Prostate gland (tissue), 2 donors: Measurements from ENCODE around the gene PFKFB3. TPM values are rescaled to one million over a fixed set of nuclear protein-coding genes. Genes with fewer than 3 reads are reported as not detected.

Experiments
- DNase-seq: peaks from one replicate; pipeline ENCODE4 v3.0.0-alpha.2; 2019; ENCODE audit warnings: low spot score
- H3K27ac ChIP-seq, 2 donors: fragments of 200-600 bp; sonication (generic); 2 replicates each; pipeline ENCODE4 v1.5.1; 2017 to 2019
- H3K27me3 ChIP-seq: fragments of 200-600 bp; sonication (generic); replicated peaks from 2 replicates; pipeline ENCODE4 v1.5.1; 2019; ENCODE audit not compliant: insufficient read depth
- H3K36me3 ChIP-seq, 2 donors: fragments of 200-600 bp; sonication (generic); 1 replicate in 1 of 2; 2 replicates in 1 of 2; pipeline versions ENCODE4 v1.5.1 to v1.8.1; 2017 to 2019
- H3K4me1 ChIP-seq: fragments of 200-600 bp; sonication (generic); replicated peaks from 2 replicates; pipeline ENCODE4 v1.5.1; 2019
- H3K4me3 ChIP-seq, 2 donors: fragments of 200-600 bp; sonication (generic); 2 replicates each; pipeline ENCODE4 v1.5.1; 2017 to 2019
- H3K9me3 ChIP-seq: fragments of 200-600 bp; sonication (generic); 2 replicates; pipeline ENCODE4 v1.5.1; 2017
- POLR2A ChIP-seq: fragments of 450-650 bp; IDR thresholded peaks from one replicate; pipeline ENCODE4 v1.6.1; 2016; ENCODE audit warnings: antibody characterized with exemption, mild to moderate bottlenecking
- POLR2AphosphoS5 ChIP-seq: sonication (generic); formaldehyde crosslinking; IDR thresholded peaks from one replicate; pipeline ENCODE4 v1.6.1; 2017; ENCODE audit warnings: antibody characterized with exemption
- WGBS: methylation state at CpG from one replicate; pipeline ENCODE4 v1.1.5; 2018; 5-methylcytosine and 5-hydroxymethylcytosine counted together
- intact Hi-C: fragments of 100-400 bp; cut with DNase I; formaldehyde crosslinking; loops from one replicate; pipeline ENCODE4 v1.14.2; 2022
- total RNA-seq, 2 donors: library from RNA; depleted of rRNA; stranded (reverse); fragments of >200 nt; gene quantifications; one replicate each; pipeline ENCODE4 v1.1.0, GENCODE V29; 2016
- TF ChIP-seq, protein P1 (sequence below), 4 experiments: fragments of 200-600 bp in 2 of 4; fragments of 450-650 bp in 2 of 4; sonication (generic) in 2 of 4; IDR thresholded peaks; 1 replicate in 3 of 4; 2 replicates in 1 of 4; pipeline ENCODE4 v1.5.1; 2016 to 2019; ENCODE audit warnings: antibody characterized with exemption in 4 of 4, mild to moderate bottlenecking in 2 of 4, moderate library complexity in 2 of 4

The PFKFB3 gene
- total RNA-seq, 2 donors from 2014 or later = 24.3 to 52.7 TPM

DNA sequence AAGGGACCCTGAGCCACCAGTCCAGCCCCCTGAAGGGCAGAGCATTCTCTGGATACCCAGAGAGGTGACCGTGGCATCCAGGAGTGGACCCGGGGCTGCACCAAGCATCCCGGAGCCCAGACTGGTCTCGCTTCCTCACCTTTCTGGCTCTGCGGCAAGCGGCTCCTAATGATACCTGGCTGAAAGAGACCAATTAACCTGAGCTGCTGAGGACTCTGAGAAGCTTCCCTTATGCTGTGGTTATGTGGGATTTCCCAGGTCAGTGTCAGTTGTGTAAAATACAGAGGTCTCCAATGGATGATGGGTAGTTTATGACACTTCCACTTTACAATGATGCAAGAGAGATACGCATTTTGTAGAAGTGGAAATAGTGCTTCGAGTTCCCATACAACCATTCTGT lies 51.5 kb downstream of the PFKFB3 start:
- WGBS = 91% methylated on average over 8 of the region's 8 CpGs
- H3K4me3 ChIP-seq = no peak overlapping the region
- TF ChIP-seq POLR2A = no peak
- no peak for TF ChIP-seq POLR2AphosphoS5
- TF ChIP-seq, protein P1, sequence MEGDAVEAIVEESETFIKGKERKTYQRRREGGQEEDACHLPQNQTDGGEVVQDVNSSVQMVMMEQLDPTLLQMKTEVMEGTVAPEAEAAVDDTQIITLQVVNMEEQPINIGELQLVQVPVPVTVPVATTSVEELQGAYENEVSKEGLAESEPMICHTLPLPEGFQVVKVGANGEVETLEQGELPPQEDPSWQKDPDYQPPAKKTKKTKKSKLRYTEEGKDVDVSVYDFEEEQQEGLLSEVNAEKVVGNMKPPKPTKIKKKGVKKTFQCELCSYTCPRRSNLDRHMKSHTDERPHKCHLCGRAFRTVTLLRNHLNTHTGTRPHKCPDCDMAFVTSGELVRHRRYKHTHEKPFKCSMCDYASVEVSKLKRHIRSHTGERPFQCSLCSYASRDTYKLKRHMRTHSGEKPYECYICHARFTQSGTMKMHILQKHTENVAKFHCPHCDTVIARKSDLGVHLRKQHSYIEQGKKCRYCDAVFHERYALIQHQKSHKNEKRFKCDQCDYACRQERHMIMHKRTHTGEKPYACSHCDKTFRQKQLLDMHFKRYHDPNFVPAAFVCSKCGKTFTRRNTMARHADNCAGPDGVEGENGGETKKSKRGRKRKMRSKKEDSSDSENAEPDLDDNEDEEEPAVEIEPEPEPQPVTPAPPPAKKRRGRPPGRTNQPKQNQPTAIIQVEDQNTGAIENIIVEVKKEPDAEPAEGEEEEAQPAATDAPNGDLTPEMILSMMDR (IDR thresholded peaks at IDR 0.05) = no peak
- H3K9me3 ChIP-seq = no peaks in the 10 kb centered on the region
- H3K27me3 ChIP-seq = no peaks in the 10 kb centered on the region
- no peaks in the 10 kb centered on the region for H3K36me3 ChIP-seq
- peaks cover 5% of the 10 kb centered on the region for H3K4me1 ChIP-seq
- DNase-seq = no peak
- intact Hi-C loops = no loop called here
- no peak overlapping the region for H3K27ac ChIP-seq

- H3K4me3 ChIP-seq = no peak overlapping the region
- no peaks in the 10 kb centered on the region for H3K36me3 ChIP-seq
- TF ChIP-seq, protein P1 (IDR thresholded peaks at IDR 0.05) = no peak
- TF ChIP-seq POLR2AphosphoS5 (peak; percentile 90), POLR2A (no peak)
- WGBS = 41% methylated on average over 19 of the region's 19 CpGs
- H3K9me3 ChIP-seq = no peaks in the 10 kb centered on the region
- intact Hi-C loops = no loop called here
- no peaks in the 10 kb centered on the region for H3K27me3 ChIP-seq
- H3K4me1 ChIP-seq = peaks cover 5% of the 10 kb centered on the region
- peak; percentile 81 for DNase-seq
- peak overlapping the region; percentile 73 to 75 for H3K27ac ChIP-seq
Measured at GRCh38 chr10:6255548-6256061, 52.9 kb downstream of the PFKFB3 start.

GRCh38 chr10:6256439-6256838 lies 53.7 kb downstream of the PFKFB3 start:
- intact Hi-C loops = no loop called here
- DNase-seq = no peak
- TF ChIP-seq POLR2A (no peak), POLR2AphosphoS5 (no peak)
- TF ChIP-seq, protein P1 (IDR thresholded peaks at IDR 0.05) = no peak
- 87% methylated on average over 8 of the region's 8 CpGs for WGBS
- peaks cover 5% of the 10 kb centered on the region for H3K4me1 ChIP-seq
- H3K36me3 ChIP-seq = no peaks in the 10 kb centered on the region
- no peaks in the 10 kb centered on the region for H3K9me3 ChIP-seq
- H3K27ac ChIP-seq = peak overlapping the region; percentile 73 to 75
- no peaks in the 10 kb centered on the region for H3K27me3 ChIP-seq
- no peak overlapping the region for H3K4me3 ChIP-seq

DNA sequence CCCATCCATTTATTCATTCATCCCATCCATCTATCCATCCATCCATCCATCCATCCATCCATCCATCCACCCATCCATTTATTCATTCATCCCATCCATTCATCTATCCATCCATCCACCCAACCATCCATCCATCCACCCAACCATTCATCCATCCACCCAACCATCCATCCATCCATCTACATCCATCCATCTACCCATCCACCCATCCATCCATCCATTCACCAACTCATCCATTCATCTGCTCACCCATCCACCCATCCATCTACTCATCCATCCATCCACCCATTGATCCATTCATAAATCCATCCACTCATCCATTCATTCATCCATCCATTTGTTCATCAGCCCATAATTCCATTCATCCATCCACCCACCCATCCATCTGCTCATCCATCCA lies 56.4 kb downstream of the PFKFB3 start:
- no peak for TF ChIP-seq POLR2AphosphoS5
- TF ChIP-seq, protein P1 (IDR thresholded peaks at IDR 0.05) = no peak
- TF ChIP-seq POLR2A = no peak
- intact Hi-C loops = no loop called here
- no peak for DNase-seq

GRCh38 chr10:6260843-6261242 lies 58.1 kb downstream of the PFKFB3 start:
- peaks cover 5% of the 10 kb centered on the region for H3K4me1 ChIP-seq
- no peak for DNase-seq
- no peak overlapping the region for H3K4me3 ChIP-seq
- H3K27me3 ChIP-seq = no peaks in the 10 kb centered on the region
- TF ChIP-seq POLR2A (no peak), POLR2AphosphoS5 (no peak)
- TF ChIP-seq, protein P1 (IDR thresholded peaks at IDR 0.05) = no peak
- H3K9me3 ChIP-seq = no peaks in the 10 kb centered on the region
- no peak overlapping the region for H3K27ac ChIP-seq
- intact Hi-C loops = no loop called here
- no peaks in the 10 kb centered on the region for H3K36me3 ChIP-seq
- 93% methylated on average over 3 of the region's 3 CpGs for WGBS

More for the DNA sequence above, 56.4 kb downstream of the PFKFB3 start:
- no peaks in the 10 kb centered on the region for H3K27me3 ChIP-seq
- no peaks in the 10 kb centered on the region for H3K36me3 ChIP-seq
- no peaks in the 10 kb centered on the region for H3K9me3 ChIP-seq
- no peak overlapping the region for H3K4me3 ChIP-seq
- peaks cover 5% of the 10 kb centered on the region for H3K4me1 ChIP-seq
- no peak overlapping the region for H3K27ac ChIP-seq
